ENCODE measurements around the gene RELB.

The RELB gene
- total RNA-seq, result 35.1 to 186 (median 69.0) reads per million in 9 experiments

- H3K4me3 Mint-ChIP-seq, result peak within 1 kb of the TSS; percentile 87 to 89
- no peaks in the 10 kb centered on the region for H3K27me3 Mint-ChIP-seq
- peak within 1 kb of the TSS; percentile 99 for H3K27ac Mint-ChIP-seq
- DNase-seq (peak; percentile 98), ATAC-seq (replicated peaks) (peak; percentile 71)
- H3K36me3 Mint-ChIP-seq (ENCODE audit: insufficient read depth), result peaks cover 49% of the 10 kb centered on the region
- no peaks in the 10 kb centered on the region for H3K9me3 Mint-ChIP-seq
- peaks cover 11 to 13% of the 10 kb centered on the region in 2 donors for H3K4me1 Mint-ChIP-seq (ENCODE audit: low read depth in 2 of 2)
These were observed at the start of gene RELB for GRCh38 chr19:45001087-45001739. TSS of gene RELB (plus strand) at chr19:45001464. CDS start at chr19:45001580, 116 bp downstream.

- ATAC-seq (replicated peaks) (no peak), DNase-seq (no peak)
- H3K27me3 Mint-ChIP-seq, result no peaks in the 10 kb centered on the region
- H3K4me3 Mint-ChIP-seq, result peak overlapping the region; percentile 94 to 97
- peaks cover 16% of the 10 kb centered on the region for H3K36me3 Mint-ChIP-seq (ENCODE audit: insufficient read depth)
- H3K9me3 Mint-ChIP-seq, result no peaks in the 10 kb centered on the region
- H3K4me1 Mint-ChIP-seq (ENCODE audit: low read depth in 2 of 2), result peaks cover 35 to 41% of the 10 kb centered on the region in 2 donors
- H3K27ac Mint-ChIP-seq, result peak overlapping the region; percentile 93 to 94
These were observed 47.0 kb upstream of the RELB start for GRCh38 chr19:44954278-44954648.

- Mint-ChIP-seq H3K9me3 (no peaks in the 10 kb centered on the region), H3K4me3 (peak within 1 kb of the TSS; percentile 94 to 97), H3K4me1 (ENCODE audit: low read depth in 2 of 2) (peaks cover 39 to 46% of the 10 kb centered on the region in 2 donors), H3K27me3 (no peaks in the 10 kb centered on the region), H3K36me3 (ENCODE audit: insufficient read depth) (peaks cover 16% of the 10 kb centered on the region), H3K27ac (peak within 1 kb of the TSS; percentile 93 to 94)
- peak; percentile 93 for ATAC-seq (replicated peaks)
- peak; percentile 92 to 93 (median 92) for DNase-seq
These were observed 46.4 kb upstream of the RELB start, which contains the start of gene CLPTM1 for GRCh38 chr19:44954649-44955504. TSS of gene CLPTM1 (plus strand) at chr19:44955380. CDS start at chr19:44955396, 16 bp downstream.

GRCh38 chr19:44955505-44956439 lies 45.5 kb upstream of the RELB start:
- no peaks in the 10 kb centered on the region for H3K27me3 Mint-ChIP-seq
- H3K27ac Mint-ChIP-seq, result peak overlapping the region; percentile 93 to 94
- DNase-seq, result no peak
- ATAC-seq (replicated peaks), result peak; percentile 11
- no peaks in the 10 kb centered on the region for H3K9me3 Mint-ChIP-seq
- H3K4me1 Mint-ChIP-seq (ENCODE audit: low read depth in 2 of 2), result peaks cover 47 to 54% of the 10 kb centered on the region in 2 donors
- peak overlapping the region; percentile 94 to 97 for H3K4me3 Mint-ChIP-seq
- H3K36me3 Mint-ChIP-seq (ENCODE audit: insufficient read depth), result peaks cover 20% of the 10 kb centered on the region

GRCh38 chr19:44957526-44957925 lies 43.7 kb upstream of the RELB start:
- DNase-seq (no peak), ATAC-seq (replicated peaks) (no peak)
- H3K36me3 Mint-ChIP-seq (ENCODE audit: insufficient read depth), result peaks cover 26% of the 10 kb centered on the region
- H3K4me3 Mint-ChIP-seq, result peak overlapping the region; percentile 6 to 94
- peaks cover 50 to 58% of the 10 kb centered on the region in 2 donors for H3K4me1 Mint-ChIP-seq (ENCODE audit: low read depth in 2 of 2)
- no peaks in the 10 kb centered on the region for H3K27me3 Mint-ChIP-seq
- H3K27ac Mint-ChIP-seq, result peak overlapping the region; percentile 76 to 93
- no peaks in the 10 kb centered on the region for H3K9me3 Mint-ChIP-seq

- Mint-ChIP-seq H3K4me3 (peak overlapping the region in 1 of 2 donors; percentile 6), H3K27me3 (no peaks in the 10 kb centered on the region), H3K4me1 (ENCODE audit: low read depth in 2 of 2) (peaks cover 50 to 58% of the 10 kb centered on the region in 2 donors), H3K27ac (no peak overlapping the region), H3K9me3 (no peaks in the 10 kb centered on the region), H3K36me3 (ENCODE audit: insufficient read depth) (peaks cover 31% of the 10 kb centered on the region)
- DNase-seq (no peak), ATAC-seq (replicated peaks) (no peak)
These were observed 43.2 kb upstream of the RELB start for GRCh38 chr19:44958090-44958489.

- Mint-ChIP-seq H3K27me3 (no peaks in the 10 kb centered on the region), H3K9me3 (no peaks in the 10 kb centered on the region), H3K27ac (peak overlapping the region; percentile 44 to 65), H3K4me3 (no peak overlapping the region), H3K36me3 (ENCODE audit: insufficient read depth) (peaks cover 40% of the 10 kb centered on the region), H3K4me1 (ENCODE audit: low read depth in 2 of 2) (peaks cover 42 to 48% of the 10 kb centered on the region in 2 donors)
- ATAC-seq (replicated peaks), result no peak
- no peak for DNase-seq
These were observed 41.6 kb upstream of the RELB start for GRCh38 chr19:44959691-44960090.

- ATAC-seq (replicated peaks), result no peak
- H3K27me3 Mint-ChIP-seq, result no peaks in the 10 kb centered on the region
- H3K4me1 Mint-ChIP-seq (ENCODE audit: low read depth in 2 of 2), result peaks cover 33 to 42% of the 10 kb centered on the region in 2 donors
- peaks cover 46% of the 10 kb centered on the region for H3K36me3 Mint-ChIP-seq (ENCODE audit: insufficient read depth)
- peak overlapping the region; percentile 65 to 84 for H3K27ac Mint-ChIP-seq
- H3K9me3 Mint-ChIP-seq, result no peaks in the 10 kb centered on the region
- no peak overlapping the region for H3K4me3 Mint-ChIP-seq
- DNase-seq, result no peak
These were observed 40.1 kb upstream of the RELB start for GRCh38 chr19:44960906-44961728.

GRCh38 chr19:44961821-44962220 lies 39.4 kb upstream of the RELB start:
- no peaks in the 10 kb centered on the region for H3K9me3 Mint-ChIP-seq
- H3K4me1 Mint-ChIP-seq (ENCODE audit: low read depth in 2 of 2), result peaks cover 28 to 35% of the 10 kb centered on the region in 2 donors
- ATAC-seq (replicated peaks) (no peak), DNase-seq (no peak)
- no peak overlapping the region for H3K4me3 Mint-ChIP-seq
- H3K27ac Mint-ChIP-seq, result peak overlapping the region in 1 of 2 donors; percentile 65
- H3K27me3 Mint-ChIP-seq, result no peaks in the 10 kb centered on the region
- H3K36me3 Mint-ChIP-seq (ENCODE audit: insufficient read depth), result peaks cover 52% of the 10 kb centered on the region

- DNase-seq (no peak), ATAC-seq (replicated peaks) (no peak)
- Mint-ChIP-seq H3K4me3 (no peak overlapping the region), H3K36me3 (ENCODE audit: insufficient read depth) (peaks cover 76% of the 10 kb centered on the region), H3K27ac (no peak overlapping the region), H3K9me3 (no peaks in the 10 kb centered on the region), H3K4me1 (ENCODE audit: low read depth in 2 of 2) (peaks cover 7 to 10% of the 10 kb centered on the region in 2 donors), H3K27me3 (no peaks in the 10 kb centered on the region)
These were observed 33.1 kb upstream of the RELB start for GRCh38 chr19:44968118-44968517.

- Mint-ChIP-seq H3K9me3 (no peaks in the 10 kb centered on the region), H3K4me1 (ENCODE audit: low read depth in 2 of 2) (peaks cover 7 to 10% of the 10 kb centered on the region in 2 donors), H3K4me3 (no peak overlapping the region), H3K27me3 (no peaks in the 10 kb centered on the region), H3K36me3 (ENCODE audit: insufficient read depth) (peaks cover 76% of the 10 kb centered on the region), H3K27ac (no peak overlapping the region)
- ATAC-seq (replicated peaks) (no peak), DNase-seq (no peak)
These were observed 32.6 kb upstream of the RELB start for GRCh38 chr19:44968670-44969069.

GRCh38 chr19:44969437-44969836 lies 31.8 kb upstream of the RELB start:
- H3K4me1 Mint-ChIP-seq (ENCODE audit: low read depth in 2 of 2), result peaks cover 7 to 10% of the 10 kb centered on the region in 2 donors
- ATAC-seq (replicated peaks), result no peak
- H3K36me3 Mint-ChIP-seq (ENCODE audit: insufficient read depth), result peaks cover 76% of the 10 kb centered on the region
- no peaks in the 10 kb centered on the region for H3K9me3 Mint-ChIP-seq
- H3K27me3 Mint-ChIP-seq, result no peaks in the 10 kb centered on the region
- peak overlapping the region in 1 of 2 donors; percentile 60 for H3K27ac Mint-ChIP-seq
- no peak overlapping the region for H3K4me3 Mint-ChIP-seq
- no peak for DNase-seq

All from effector memory CD8-positive, alpha-beta T cell (primary cell).